Loucy (cell line): Measurements from ENCODE around the gene GABBR2.

ENCODE experiments used
- EZH2phosphoT487 ChIP-seq: fragments of 200-600 bp; IDR thresholded peaks from 2 replicates; pipeline ENCODE4 v1.6.1; 2018; ENCODE audit warnings: antibody characterized with exemption, mild to moderate bottlenecking, moderate library complexity, borderline replicate concordance
- TF ChIP-seq, protein P1 (sequence below): fragments of 200-600 bp; sonication (generic); conservative IDR thresholded peaks from 2 replicates; pipeline ENCODE4 v1.5.1; 2014; ENCODE audit warnings: mild to moderate bottlenecking, antibody characterized with exemption, low read length

DNA sequence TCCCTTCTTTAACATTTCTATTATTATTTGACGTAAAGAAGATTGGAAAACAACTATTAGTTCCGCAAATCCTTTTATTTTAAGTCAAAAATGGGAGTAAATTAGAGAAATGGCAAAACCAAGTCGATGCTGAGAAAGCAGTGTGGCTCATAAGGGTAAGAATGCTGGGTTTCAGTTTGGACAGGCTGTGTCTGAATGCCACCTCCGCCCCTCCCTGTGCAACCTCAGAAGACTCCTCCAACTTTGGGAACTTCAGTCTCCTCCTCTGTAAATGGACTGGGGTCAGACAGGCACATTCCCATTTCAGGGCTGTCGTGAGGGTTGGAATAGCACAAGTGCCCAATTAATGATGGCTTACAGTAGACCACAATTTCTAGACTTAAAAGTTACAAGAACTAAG is 154.0 kb downstream of the GABBR2 start:
- TF ChIP-seq, protein P1, sequence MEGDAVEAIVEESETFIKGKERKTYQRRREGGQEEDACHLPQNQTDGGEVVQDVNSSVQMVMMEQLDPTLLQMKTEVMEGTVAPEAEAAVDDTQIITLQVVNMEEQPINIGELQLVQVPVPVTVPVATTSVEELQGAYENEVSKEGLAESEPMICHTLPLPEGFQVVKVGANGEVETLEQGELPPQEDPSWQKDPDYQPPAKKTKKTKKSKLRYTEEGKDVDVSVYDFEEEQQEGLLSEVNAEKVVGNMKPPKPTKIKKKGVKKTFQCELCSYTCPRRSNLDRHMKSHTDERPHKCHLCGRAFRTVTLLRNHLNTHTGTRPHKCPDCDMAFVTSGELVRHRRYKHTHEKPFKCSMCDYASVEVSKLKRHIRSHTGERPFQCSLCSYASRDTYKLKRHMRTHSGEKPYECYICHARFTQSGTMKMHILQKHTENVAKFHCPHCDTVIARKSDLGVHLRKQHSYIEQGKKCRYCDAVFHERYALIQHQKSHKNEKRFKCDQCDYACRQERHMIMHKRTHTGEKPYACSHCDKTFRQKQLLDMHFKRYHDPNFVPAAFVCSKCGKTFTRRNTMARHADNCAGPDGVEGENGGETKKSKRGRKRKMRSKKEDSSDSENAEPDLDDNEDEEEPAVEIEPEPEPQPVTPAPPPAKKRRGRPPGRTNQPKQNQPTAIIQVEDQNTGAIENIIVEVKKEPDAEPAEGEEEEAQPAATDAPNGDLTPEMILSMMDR: no peak
- no peak for TF ChIP-seq EZH2phosphoT487
